HAP-1 (cell line): Measurements from ENCODE around the gene NELFE.
"Not testable (repeated sequence)": the region's sequence is repeated elsewhere in the genome, so short reads cannot be mapped to it uniquely, and the experiment has no call there.

Experiments
- DNase-seq, 2 experiments: peaks; one replicate each; pipeline ENCODE4 v3.0.0-alpha.2; 2016 to 2020; ENCODE audit warnings: low spot score in 2 of 2
- H3K27me3 ChIP-seq: fragments of 250-450 bp; sonication (Bioruptor Pico); 2 replicates; pipeline ENCODE4 v1.5.1; 2020; ENCODE audit warnings: low read depth, mild to moderate bottlenecking, moderate library complexity
- H3K36me3 ChIP-seq: fragments of 250-450 bp; sonication (Bioruptor Pico); replicated peaks from 2 replicates; pipeline ENCODE4 v1.5.1; 2020; ENCODE audit warnings: mild to moderate bottlenecking
- H3K4me1 ChIP-seq: fragments of 250-450 bp; sonication (Bioruptor Pico); 2 replicates; pipeline ENCODE4 v1.5.1; 2020; ENCODE audit warnings: mild to moderate bottlenecking
- H3K4me3 ChIP-seq: fragments of 250-450 bp; sonication (Bioruptor Pico); 2 replicates; pipeline ENCODE4 v1.5.1; 2020; ENCODE audit warnings: mild to moderate bottlenecking, moderate library complexity
- H3K9me3 ChIP-seq: fragments of 250-450 bp; sonication (Bioruptor Pico); 2 replicates; pipeline ENCODE4 v1.5.1; 2020; ENCODE audit warnings: mild to moderate bottlenecking, moderate library complexity
- in situ Hi-C: fragments of 300-500 bp; cut with MboI; formaldehyde crosslinking; loops from 3 replicates; pipeline ENCODE4 v1.14.3; 2020; ENCODE audit warnings: low sequenced_read_pairs, inconsistent platforms, mixed read lengths

The NELFE gene

DNA sequence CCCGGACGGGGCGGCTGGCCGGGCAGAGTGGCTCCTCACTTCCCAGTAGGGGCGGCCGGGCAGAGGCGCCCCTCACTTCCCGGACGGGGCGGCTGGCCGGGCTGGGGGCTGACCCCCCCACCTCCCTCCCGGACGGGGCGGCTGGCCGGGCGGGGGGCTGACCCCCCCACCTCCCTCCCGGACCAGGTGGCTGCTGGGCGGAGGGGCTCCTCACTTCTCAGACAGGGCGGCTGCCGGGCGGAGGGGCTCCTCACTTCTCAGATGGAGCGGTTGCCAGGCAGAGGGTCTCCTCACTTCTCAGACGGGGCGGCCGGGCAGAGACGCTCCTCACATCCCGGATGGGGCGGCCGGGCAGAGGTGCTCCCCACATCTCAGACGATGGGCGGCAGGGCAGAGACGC is 26.6 kb downstream of the NELFE start:
- in situ Hi-C loops, H3K27me3 ChIP-seq, DNase-seq, H3K9me3 ChIP-seq, H3K36me3 ChIP-seq, H3K4me3 ChIP-seq, H3K4me1 ChIP-seq: not testable (repeated sequence)

DNA sequence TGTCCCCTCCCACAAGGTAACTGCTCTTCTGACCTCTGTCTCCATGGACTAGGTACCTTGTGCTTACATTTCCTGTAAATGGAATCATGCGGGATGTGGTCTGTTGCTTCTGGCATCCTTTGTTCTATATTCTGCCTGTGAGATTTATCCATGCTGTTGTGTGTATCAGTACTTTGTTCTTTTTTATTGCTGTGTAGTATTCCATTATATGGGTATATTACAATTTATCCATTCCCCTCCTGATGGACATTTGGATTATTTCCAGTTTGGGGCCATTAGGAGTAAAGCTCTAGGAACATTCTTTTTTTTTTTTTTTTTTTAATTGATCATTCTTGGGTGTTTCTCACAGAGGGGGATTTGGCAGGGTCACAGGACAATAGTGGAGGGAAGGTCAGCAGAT is 27.8 kb downstream of the NELFE start:
- Histone ChIP-seq H3K36me3 (no peaks in the 10 kb centered on the region), H3K4me1 (no peaks in the 10 kb centered on the region), H3K27me3 (peaks cover 8% of the 10 kb centered on the region; the same call in 1 of the 2 replicates), H3K4me3 (no peak overlapping the region), H3K9me3 (no peaks in the 10 kb centered on the region)
- in situ Hi-C loops: no loop called here
- DNase-seq: no peak

GRCh38 chr6:31928672-31928939 is 30.2 kb downstream of the NELFE start:
- H3K4me1 ChIP-seq: no peaks in the 10 kb centered on the region
- H3K9me3 ChIP-seq: no peaks in the 10 kb centered on the region
- no peak overlapping the region for H3K4me3 ChIP-seq
- peaks cover 3% of the 10 kb centered on the region; the same call in 1 of the 2 replicates for H3K27me3 ChIP-seq
- DNase-seq: no peak
- in situ Hi-C loops: no loop called here
- H3K36me3 ChIP-seq: no peaks in the 10 kb centered on the region

DNA sequence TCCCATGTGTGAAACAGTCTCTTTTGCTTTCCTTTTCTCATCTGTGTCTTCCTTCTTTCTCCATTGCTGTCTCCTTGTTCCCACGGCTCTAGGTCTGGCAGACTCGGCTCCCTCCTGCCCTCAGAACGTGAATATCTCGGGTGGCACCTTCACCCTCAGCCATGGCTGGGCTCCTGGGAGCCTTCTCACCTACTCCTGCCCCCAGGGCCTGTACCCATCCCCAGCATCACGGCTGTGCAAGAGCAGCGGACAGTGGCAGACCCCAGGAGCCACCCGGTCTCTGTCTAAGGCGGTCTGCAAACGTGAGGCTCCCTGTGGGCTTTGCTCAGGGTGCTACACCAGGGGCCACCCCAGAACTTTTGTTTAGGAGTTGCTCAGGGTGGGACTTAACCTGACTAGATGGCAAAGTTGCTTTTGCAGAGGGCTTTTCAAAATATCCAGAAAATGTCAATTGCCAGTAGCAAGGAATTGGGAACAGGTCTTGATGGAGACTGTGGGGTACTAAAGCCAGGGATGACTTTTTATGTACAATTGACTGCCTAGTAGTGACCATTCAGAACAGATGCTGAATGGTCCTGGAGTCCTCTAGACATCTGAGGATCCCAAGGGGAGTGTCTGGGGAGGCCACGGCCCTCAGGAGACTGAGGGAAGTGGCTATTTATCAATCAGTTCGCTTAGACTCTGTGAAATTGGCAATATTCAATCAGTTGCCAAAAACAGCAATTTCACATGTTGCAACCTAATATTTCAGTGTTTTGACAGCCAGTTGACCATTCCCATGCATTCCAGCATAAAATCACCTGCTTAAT is 30.7 kb downstream of the NELFE start:
- in situ Hi-C loops: no loop called here
- Histone ChIP-seq H3K9me3 (no peaks in the 10 kb centered on the region), H3K36me3 (no peaks in the 10 kb centered on the region), H3K4me3 (no peak overlapping the region), H3K4me1 (no peaks in the 10 kb centered on the region), H3K27me3 (peaks cover 3% of the 10 kb centered on the region; the same call in 1 of the 2 replicates)
- no peak for DNase-seq

DNA sequence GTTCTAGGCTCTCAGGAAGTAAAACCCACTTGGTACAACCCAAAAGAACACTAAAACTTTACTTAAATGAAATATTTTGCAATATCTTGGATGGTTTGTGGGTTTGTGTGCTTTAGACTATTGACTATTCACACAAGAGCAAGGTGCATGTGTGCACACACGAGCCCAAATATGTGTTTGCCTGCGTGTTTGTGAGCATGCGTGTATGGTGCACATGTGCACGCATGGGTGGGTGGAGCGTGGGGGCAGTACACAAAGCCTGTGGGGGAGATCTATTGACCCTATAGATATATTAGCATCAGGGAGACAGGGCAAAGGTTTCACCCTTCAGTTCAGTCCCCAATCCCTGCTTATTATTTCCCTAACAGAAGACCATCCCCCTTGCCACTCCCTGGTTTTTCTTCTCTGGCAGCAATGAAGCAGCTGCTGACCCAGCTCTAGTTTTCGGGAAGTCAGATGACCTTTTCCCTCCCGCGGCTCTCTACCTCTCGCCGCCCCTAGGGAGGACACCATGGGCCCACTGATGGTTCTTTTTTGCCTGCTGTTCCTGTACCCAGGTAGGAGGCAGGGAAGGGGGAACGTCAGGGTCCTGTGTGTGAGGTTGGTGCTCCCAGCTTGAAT is 31.4 kb downstream of the NELFE start, which contains the start of gene C2:
Gene C2 (plus strand): TSS at position 476 of the 621 bp plus-strand sequence. CDS start 36 bp downstream, at position 512.
- H3K27me3 ChIP-seq: peaks cover 3% of the 10 kb centered on the region; the same call in 1 of the 2 replicates
- in situ Hi-C loops: no loop called here
- H3K9me3 ChIP-seq: no peaks in the 10 kb centered on the region
- H3K36me3 ChIP-seq: no peaks in the 10 kb centered on the region
- no peak within 1 kb of the TSS for H3K4me3 ChIP-seq
- DNase-seq: no peak
- H3K4me1 ChIP-seq: no peaks in the 10 kb centered on the region

DNA sequence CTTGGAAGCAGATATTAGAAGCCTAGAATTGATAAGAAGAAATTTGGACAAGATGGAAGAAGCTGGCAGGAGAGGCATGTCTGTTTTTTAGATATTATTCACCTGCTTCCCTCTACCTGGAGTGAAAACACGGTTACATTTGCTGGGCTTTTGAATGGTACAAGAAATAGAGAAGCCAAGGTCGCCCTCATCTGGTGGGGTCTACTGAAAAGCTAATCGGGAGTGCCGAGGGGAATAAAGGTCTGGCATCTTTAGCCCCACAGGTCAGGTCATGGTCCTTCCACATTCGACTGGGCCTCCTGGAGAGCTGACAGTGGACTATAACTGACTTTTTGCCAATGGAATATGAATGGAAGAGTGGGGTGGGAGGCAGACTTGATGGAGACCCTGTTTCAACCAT is 35.8 kb downstream of the NELFE start:
- Histone ChIP-seq H3K4me3 (no peak overlapping the region), H3K36me3 (no peaks in the 10 kb centered on the region), H3K27me3 (peaks cover 3% of the 10 kb centered on the region; the same call in 1 of the 2 replicates), H3K4me1 (no peaks in the 10 kb centered on the region), H3K9me3 (no peaks in the 10 kb centered on the region)
- no peak for DNase-seq
- in situ Hi-C loops: no loop called here

GRCh38 chr6:31920811-31921210 is 38.0 kb downstream of the NELFE start:
- in situ Hi-C loops: no loop called here
- Histone ChIP-seq H3K36me3 (no peaks in the 10 kb centered on the region), H3K9me3 (no peaks in the 10 kb centered on the region), H3K4me3 (no peak overlapping the region), H3K4me1 (no peaks in the 10 kb centered on the region), H3K27me3 (no peaks in the 10 kb centered on the region)
- DNase-seq: no peak

- H3K4me3 ChIP-seq: no peak overlapping the region
- in situ Hi-C loops: no loop called here
- no peak for DNase-seq
- no peaks in the 10 kb centered on the region for H3K36me3 ChIP-seq
- no peaks in the 10 kb centered on the region for H3K9me3 ChIP-seq
- H3K4me1 ChIP-seq: no peaks in the 10 kb centered on the region
- no peaks in the 10 kb centered on the region for H3K27me3 ChIP-seq
Observed at GRCh38 chr6:31919624-31920303, 39.0 kb downstream of the NELFE start.

DNA sequence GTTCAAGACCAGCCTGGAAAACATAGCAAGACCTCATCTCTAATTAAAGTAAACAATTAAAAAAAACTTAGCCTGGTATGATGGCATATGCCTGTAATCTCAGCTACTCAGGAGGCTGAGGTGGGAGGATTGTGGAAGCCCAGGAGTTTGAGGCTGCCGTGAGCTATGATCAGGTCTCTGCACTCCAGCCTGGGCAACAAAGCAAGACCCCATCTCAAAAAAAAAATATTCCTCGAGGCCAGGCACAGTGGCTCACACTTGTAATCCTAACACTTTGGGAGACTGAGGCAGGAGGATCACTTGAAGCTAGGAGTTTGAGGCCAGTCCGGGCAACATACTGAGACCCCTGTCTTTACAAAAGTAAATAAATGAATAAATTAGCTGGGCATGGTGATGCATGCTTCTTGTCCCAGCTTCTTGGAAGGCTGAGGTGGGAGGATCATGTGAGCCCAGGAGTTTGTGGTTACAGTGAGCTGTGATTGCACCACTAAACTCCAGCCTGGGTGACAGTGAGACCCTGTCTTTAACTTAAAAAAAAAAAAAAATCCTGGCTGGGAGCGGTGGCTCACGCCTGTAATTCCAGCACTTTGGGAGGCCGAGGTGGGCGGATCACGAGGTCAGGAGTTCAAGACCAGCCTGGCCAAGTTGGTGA is 40.6 kb downstream of the NELFE start:
- Histone ChIP-seq H3K36me3 (no peaks in the 10 kb centered on the region), H3K4me3 (no peak overlapping the region), H3K9me3 (no peaks in the 10 kb centered on the region), H3K4me1 (no peaks in the 10 kb centered on the region), H3K27me3 (no peaks in the 10 kb centered on the region)
- no peak for DNase-seq
- in situ Hi-C loops: no loop called here

GRCh38 chr6:31915756-31916155 is 43.0 kb downstream of the NELFE start:
- Histone ChIP-seq H3K4me3 (no peak overlapping the region), H3K4me1 (no peaks in the 10 kb centered on the region), H3K9me3 (no peaks in the 10 kb centered on the region), H3K36me3 (no peaks in the 10 kb centered on the region), H3K27me3 (no peaks in the 10 kb centered on the region)
- in situ Hi-C loops: no loop called here
- no peak for DNase-seq

DNA sequence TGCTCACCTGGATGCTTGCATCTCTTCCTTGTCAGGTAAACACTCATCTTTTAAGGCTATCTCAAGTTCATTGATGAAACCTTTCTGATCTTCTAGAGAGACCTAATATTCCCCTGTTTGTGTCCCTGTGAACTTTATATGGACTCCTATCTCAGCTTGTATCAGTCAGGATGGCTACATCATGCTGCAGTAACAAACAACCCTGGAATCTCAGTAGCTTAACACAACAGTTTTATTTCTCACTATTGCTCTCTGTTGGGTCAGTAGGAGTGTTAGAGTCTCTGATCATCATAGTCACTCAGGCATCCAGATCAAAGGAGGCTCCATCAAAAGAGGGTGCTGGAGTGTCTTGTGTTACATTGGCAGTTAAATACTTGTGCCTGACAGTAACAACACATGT is 43.4 kb downstream of the NELFE start:
- in situ Hi-C loops: no loop called here
- Histone ChIP-seq H3K9me3 (no peaks in the 10 kb centered on the region), H3K36me3 (no peaks in the 10 kb centered on the region), H3K4me3 (no peak overlapping the region), H3K4me1 (no peaks in the 10 kb centered on the region), H3K27me3 (no peaks in the 10 kb centered on the region)
- no peak for DNase-seq

DNA sequence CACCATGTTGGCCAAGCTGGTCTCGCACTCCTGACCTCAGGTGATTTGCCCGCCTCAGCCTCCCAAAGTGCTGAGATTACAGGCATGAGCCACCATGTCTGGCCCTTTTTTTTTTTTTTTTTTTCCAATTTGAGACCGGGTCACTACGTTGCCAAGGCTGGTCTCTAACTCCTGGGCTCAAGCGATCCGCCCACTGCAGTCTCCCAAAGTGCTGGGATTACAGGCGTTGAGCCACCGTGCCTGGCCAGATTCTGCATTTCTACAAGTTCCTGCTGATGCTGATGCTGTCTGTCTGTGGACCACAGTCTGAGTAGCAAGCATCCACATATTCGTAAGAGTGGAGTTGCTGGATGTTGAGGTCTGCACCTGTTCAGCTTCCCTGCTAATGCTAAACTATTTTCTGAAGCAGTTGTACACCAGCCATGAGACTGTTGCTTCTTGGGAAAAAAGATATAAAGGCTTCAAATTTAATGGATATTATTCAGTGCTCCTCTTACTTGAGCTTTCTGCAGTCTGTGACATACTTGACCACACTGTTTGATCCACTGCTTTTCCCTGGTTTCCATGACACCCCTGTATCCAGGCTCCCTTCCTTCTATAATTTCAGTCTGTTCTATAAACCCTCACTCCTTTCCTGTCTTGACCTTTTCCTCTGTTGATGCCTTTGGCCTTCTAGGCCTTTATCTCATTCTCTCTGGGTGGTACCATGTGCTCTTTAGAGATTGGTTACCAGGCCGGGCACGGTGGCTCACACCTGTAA is 46.8 kb downstream of the NELFE start:
- H3K4me1 ChIP-seq: no peaks in the 10 kb centered on the region
- no peak overlapping the region for H3K4me3 ChIP-seq
- no peaks in the 10 kb centered on the region for H3K36me3 ChIP-seq
- no peaks in the 10 kb centered on the region for H3K27me3 ChIP-seq
- DNase-seq: no peak
- H3K9me3 ChIP-seq: no peaks in the 10 kb centered on the region
- in situ Hi-C loops: no loop called here

GRCh38 chr6:31909298-31909697 is 49.5 kb downstream of the NELFE start:
- not testable (repeated sequence) for H3K27me3 ChIP-seq, H3K9me3 ChIP-seq, H3K4me1 ChIP-seq, DNase-seq, H3K4me3 ChIP-seq, H3K36me3 ChIP-seq
- in situ Hi-C loops: loop anchor here (5.0 kb wide), 1 partner anchor 43 kb away; no protein-coding TSS in a partner anchor
